HG03103 (cell line): ENCODE measurements around the gene WWP2.
"Not testable (repeated sequence)": the region's sequence is repeated elsewhere in the genome, so short reads cannot be mapped to it uniquely, and the experiment has no call there.

Experiments used
- ATAC-seq: cut with Tn5 transposase; IDR thresholded peaks from one replicate; pipeline ENCODE4 v1.9.1; 2021; ENCODE audit warnings: low read depth; ENCODE audit not compliant: unreplicated experiment

WWP2 gene

DNA sequence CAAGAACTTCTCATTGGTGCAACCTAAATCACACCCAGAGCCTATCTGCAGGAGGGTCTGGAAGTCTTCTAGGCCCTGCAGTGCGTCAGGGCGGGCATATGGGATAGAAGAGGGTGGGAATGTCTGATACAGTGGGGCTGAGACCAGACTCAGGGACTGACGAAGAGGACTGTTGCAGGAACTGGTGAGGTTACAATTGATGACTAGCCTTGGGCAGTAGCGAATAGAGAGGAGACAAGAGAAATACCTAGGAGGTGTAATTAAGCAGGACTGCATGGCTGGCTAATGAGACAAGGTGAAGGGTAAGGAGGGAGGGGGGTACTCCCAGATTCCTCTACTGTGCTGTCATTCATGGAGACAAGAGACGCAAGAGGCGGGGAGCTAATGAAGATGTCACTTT is 91.3 kb downstream of the WWP2 start:
- ATAC-seq: no peak

DNA sequence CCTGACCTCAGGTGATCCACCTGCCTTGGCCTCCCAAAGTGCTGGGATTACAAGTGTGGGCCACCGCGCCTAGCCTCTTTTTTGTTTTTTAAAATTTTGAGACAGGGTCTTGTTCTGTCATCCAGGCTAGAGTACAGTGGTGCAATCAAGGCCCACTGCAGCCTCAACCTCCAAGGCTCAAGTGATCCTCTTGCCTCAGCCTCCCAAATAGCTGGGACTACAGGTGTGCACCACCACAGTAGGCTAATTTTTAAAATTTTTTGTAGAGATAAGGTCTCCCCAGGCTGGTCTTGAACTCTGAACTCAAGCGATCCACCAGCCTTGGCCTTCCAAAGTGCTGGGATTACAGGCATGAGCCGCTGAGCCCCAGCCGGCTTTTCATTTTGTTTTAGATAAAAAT is 92.6 kb downstream of the WWP2 start:
- ATAC-seq: not testable (repeated sequence)

DNA sequence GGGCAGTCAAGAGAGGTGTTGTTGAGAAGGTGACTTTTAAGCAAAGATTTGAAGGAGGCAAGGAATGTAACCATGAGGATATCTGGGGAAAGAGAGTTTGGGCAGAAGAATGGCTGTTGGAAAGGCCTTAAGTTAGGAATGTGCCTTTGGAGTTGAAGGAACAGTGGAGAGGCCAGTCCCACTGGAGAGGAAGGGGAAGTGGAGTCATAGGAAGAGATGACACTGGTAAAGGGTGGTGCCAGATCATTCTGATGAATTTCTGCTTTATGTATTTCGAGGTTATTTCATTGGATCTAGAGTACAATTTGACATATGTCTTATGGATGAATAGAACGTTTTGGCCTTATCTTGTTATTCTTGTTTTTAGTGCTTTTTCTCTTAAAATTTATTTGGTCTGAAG is 93.5 kb downstream of the WWP2 start:
- ATAC-seq: no peak

DNA sequence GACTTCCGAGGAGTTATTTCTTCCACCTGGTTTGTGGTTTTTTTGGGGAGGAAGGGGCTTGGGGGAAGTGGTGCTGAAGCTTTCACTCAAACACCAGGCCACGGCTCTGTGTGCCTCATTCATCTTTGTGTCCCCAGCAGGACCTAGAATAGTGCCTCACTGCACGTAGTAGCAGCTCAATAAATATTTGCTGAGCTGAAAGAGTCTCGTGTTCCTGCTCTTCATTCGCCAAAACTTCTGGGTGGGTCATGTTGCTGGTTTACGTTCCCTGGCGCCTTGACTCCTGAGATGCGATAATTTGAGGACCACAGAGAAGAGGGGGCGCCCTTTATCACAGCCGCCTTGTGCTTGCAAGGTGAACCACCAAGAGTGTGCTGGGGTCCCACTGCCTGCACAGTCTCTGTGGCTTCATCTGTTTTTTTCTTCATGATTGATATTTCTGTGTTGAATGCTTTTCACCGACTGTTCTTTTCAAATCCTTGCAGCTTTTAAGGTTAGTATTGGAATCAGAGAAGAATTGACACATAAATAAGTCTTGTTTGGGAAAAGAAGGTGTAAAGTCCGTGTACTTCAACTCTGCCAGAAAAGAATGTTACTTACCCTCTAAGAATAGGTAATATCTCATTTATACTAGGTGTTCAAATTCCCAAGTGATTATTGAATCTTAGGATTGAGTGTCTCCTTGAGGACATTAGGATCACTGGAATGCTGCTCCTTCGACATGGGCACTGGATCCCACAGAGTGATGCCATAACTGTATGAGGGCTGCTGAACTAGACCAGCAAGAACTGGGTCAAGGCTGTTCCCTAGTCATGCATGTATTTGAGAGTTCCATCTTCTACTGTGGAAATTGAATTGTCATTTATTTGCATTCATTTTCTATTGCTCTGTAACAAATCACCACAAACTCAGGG is 96.3 kb downstream of the WWP2 start:
- no peak for ATAC-seq

DNA sequence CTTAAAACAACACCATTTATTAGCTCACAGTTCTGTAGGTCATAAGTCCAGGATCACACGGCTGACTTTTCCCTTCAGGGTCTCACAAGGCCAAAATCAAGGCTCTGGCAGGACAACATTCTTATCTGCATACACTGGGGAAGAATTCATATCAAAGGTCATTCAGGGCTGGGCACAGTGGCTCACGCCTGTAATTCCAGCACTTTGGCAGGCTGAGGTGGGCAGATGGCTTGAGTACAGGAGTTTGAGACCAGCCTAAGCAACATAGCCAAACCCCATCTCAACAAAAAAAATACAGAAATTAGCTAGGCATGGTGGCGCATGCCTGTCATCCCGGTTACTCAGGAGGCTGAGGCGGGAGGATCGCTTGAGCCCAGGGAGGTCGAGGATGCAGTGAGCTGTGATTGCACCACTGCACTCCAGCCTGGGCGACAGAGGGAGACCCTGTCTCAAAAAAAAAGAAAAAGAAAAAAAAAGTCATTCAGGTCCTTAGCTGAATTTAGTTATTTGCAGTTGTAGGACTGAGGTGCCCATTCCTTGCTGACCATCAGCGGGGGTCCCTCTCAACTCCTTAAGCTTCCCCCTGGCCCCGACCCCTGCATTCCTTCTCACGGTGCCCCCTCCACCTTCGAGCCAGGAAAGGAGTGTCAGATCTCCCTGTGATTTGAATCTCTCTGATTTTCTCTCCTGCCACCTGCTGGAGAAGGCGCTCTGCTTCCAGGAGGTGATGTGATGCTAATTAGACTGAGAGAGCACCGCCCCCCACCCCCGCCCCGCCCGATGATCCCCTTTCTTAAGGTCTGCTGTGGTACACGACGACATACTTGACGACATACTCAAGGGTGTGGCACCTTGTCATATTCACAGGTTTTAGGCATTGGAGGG is 97.2 kb downstream of the WWP2 start:
- no peak for ATAC-seq

DNA sequence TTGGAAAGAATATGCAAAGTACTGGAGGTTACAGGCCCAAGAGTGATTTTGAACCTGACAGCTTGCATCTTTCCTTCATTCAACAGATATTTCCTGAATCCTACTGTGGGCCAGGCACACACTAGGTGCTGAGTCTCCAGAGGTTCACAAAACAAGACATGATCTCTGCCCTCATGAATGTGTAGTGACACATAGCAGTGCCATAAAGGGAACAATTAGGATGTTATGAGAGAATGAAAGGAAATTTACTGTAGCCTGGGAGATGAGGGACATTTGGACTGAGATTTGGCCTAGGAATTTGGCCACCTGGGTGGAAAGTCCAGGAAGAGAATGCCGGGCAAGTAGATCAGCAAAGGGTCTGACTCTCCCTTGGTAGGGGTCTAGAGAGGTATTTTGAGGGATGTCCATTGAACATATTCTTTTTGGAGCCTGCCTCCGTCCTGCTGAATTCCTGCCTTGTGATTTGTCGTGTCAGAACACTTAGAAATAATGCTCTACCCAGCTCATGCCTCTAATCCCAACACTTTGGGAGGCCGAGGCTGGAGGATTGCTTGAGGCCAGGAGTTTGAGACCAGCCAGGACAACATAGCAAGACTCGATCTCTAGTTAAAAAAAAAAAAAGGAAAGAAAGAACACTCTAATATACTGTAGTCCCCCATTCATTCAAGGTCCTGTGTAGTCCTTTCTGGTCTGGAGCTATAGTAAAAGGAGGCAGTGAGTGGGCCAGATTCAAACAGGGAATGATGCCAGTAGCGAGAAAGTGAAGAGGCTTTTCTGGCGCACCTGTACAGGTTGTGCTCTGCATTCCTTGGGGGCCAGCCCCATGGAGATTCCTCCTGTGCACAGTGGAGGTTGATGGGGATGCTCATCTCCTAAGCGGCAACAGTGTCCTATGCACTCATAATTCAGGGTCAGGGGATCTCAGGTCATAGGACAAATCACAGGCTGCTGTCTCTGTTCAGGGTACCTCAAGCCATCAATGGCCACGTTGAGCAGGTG is 98.4 kb downstream of the WWP2 start:
- no peak for ATAC-seq

DNA sequence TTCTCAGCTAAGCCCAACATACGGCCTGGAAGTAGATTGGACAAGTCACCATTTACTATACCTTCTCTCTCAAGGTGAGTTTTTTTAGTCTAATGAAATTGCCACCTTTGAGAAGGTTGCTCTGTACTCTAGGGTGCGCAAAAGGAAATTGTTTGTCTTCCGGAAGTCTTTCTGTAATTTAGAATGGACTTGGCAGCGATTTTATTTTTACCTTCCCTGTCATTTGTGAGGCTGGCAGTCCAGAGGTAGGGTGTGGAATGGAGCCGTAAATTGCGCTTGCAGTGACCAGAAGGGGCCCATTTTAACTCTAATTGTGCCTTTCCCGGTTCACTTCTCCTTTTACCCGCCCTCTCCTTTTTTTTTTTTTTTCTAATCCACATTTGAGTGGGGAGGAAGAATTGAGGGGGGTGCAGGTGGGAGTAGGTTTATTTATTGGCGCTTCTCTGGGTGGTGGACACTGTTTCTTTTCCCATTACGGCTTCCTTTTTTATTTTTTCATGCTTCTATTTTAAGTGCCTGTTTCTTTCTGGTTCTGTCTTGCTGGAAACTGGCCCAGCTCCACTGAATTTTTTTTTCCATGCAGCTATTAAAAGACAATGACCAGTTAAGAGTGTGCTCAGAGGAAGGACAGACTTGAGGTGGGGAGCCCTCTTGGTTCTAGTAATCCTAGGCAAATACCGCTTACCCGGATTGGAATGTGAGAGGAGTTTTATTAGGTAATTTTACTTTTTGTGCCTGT is 99.3 kb downstream of the WWP2 start:
- ATAC-seq: no peak

DNA sequence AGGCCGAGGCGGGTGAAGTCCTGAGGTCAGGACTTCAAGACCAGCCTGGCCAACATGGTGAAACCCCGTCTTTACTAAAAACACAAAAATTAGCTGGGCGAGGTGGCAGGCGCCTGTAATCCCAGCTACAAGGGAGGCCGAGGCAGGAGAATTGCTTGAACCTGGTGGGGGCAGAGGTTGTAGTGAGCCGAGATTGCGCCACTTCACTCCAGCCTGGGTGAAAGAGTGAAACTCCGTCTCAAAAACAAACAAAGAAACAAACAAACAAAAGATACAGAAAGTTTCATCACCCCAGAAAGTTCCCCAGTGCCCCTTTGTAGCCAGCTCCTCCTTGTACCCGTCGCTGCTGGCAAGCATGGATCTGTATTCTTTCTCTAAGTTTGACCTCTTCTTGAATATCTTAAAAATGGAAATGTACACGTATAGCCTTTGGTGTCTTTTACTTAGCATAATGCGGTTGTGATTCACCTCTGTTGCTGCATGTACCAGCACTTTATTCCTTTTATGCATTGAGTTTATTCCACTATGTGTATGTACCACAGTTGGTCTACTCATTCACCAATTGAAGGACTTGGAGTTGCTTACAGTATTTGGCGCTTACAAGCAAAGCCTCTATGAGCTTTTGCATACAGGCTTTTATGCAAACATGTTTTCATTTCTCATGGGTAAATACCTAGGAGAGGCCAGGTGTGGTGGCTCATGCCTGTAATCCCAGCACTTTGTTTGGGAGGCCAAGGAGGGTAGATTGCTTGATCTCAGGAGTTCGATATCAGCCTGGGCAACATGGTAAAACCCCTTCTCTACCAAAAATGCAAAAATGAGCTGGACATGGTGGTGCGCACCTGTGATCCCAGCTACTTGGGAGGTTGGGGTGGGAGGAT is 101.5 kb downstream of the WWP2 start:
- ATAC-seq: no peak

DNA sequence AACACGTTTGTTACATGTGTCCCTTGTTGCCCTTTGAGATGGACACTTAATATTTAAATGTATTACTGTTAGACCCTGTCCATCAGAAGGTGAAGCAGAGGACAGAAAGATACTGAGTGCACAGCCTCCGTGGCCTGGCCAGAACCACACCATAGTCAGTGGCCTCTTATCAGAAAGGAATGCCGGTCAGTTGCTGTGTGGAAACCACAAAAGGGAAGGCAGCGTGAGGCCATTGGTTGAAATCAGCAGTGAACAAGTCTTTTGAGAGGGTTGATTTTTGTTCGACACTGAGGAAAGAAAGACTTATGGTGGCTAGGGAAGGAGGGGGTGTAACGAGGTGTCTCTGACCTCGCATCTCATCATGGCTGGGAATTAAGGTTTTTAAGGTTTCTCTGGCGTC is 103.6 kb downstream of the WWP2 start:
- no peak for ATAC-seq

DNA sequence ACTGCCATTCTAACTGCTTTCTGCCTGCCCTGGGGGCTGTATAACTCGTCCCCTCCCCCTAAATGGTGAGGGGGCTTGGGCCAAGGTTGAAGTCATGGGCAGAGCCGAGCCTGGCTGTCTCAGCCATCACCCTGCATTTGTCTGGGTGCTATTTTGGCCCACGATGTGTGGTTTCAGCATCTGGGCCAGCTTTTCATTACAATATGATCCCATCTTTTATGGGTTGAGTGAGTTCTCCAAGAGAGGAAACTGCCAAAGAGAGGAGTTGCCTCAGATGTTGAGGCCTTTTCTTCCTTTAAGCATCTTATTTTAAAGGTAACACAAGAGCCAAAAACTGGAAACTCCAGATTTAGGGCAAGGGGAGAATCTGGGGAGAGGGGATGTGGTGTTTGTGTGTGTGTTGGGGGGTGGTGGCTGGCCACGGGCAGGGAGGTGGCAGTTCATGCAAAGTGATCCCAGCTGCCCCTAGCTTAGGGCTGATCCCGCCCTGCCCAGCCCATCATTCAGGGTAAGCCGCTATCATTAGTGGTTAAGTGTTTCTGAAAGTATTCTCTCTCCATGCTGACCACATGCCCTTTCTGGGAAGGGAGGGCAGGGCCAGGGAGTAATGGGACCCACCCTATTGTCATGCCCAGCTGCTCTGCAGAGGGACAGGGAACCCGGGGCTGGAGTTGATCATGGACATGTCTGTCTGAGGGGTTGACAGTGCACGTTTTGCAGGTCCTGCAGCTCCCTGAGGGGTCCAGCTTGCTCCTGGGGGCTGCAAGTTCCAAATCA is 105.8 kb downstream of the WWP2 start:
- ATAC-seq: no peak

DNA sequence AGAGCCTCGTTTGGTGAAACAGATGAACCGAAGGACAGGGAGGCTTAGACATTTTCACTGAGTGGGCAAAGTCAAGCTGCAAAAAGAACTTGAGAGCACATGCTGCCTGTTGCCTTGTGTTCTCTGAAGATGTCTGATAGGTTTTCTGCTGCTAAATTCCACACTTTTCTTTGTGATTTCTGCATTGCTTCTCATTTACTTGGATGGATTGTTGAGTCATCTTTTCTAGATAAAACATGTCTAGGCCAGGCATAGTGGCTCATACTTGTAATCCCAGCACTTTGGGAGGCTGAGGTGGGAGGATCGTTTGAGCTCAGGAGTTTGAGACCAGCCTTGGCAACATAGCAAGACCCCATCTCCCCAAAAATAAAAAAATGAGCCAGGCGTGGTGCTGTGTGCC is 108.6 kb downstream of the WWP2 start:
- ATAC-seq: no peak

DNA sequence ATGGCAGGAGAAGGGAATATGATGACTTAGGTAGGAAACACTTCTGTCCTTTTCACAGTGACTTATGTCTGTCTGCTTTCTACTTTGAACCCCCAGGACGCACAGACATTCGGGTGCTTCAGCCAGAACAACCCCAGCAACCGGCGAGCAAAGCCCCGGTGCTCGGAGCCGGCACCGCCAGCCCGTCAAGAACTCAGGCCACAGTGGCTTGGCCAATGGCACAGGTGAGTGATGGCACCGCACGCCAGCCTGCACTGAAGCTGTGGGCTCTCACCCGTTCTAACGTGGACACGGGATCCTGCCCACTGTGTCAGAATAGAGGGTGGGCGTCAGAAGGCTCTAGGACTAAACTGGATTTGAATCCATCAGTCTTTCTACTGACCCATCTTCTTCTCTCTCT is 109.6 kb downstream of the WWP2 start:
- ATAC-seq: no peak

DNA sequence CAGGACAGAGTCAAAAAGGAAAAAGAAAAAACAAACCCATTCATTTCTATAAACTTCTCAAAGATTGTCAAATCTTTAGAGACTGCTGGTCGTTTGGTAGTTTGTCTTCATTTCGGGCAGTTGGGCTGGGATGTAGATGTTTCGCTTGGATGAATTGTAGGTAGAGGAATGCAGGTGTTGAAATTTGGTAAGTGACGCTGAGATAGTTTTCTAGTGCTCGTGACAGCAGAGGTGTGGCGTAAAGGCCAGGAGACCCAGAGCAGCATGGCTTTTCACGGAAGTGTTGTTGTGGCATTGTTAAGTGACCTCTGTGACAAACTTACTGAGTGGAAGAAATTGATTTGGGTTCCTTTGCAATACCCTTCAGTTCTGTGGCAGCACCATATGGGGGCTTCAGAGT is 110.8 kb downstream of the WWP2 start:
- ATAC-seq: no peak

DNA sequence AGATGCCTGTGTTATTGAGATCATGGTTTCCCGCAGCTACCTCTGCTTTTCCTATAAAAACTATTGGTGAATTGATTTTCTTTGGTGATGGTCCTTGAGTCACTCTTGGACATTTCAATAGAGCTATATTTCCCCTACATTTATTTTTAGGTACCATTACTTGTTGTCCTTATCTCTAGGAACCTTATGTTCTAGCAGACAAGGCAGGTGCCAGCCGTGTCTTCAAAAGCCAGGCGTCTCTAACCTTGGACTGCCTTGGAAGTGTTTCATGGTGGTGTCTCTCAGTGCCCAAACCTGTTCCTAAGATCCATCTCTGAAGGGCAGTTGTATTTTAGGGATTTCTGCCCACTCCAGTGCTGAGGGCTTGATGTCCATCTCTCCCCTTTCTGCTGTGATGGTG is 111.7 kb downstream of the WWP2 start:
- ATAC-seq: no peak

DNA sequence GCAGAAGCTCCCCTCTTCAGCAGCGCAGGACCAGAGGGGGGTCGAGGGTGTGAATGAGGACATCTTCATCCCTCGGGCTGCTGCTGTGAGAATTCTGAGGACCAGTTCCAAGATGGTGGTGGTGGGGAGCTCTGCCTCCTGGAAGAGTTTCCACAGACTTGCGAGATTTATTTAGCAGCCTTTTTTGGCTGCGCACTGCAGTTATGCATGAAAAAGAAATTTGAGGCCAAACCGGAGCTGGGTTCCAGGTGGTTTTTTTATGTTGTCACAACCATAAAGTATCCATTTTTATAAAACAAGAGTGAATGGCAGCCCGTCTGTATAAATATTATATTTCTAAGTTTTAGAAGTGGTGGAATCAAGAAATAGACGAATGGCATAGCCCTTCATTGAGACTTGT is 112.1 kb downstream of the WWP2 start:
- ATAC-seq: no peak

DNA sequence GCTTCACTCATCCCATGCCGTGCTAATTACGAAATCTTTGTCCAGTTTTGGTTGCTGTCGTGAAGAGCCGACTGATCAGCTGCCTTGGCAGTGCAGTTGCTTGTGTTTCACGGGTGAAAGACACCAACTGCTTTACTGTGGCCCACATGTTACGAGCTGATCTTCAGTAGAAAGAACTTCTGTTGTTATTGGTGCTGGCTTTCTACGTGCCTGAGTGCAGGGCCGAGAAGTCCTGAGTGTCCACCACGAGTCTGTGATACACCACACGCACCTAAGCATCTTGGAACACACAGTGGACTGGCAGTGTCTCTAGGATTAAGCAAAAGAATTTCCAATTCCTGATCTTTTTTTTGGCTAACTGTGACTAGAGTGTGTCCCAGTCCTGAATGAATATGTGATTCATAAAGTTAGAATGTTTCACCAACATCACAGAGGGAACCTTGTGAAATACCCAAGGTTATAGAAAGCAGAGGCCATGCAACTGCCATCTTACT is 118.6 kb downstream of the WWP2 start:
- no peak for ATAC-seq

DNA sequence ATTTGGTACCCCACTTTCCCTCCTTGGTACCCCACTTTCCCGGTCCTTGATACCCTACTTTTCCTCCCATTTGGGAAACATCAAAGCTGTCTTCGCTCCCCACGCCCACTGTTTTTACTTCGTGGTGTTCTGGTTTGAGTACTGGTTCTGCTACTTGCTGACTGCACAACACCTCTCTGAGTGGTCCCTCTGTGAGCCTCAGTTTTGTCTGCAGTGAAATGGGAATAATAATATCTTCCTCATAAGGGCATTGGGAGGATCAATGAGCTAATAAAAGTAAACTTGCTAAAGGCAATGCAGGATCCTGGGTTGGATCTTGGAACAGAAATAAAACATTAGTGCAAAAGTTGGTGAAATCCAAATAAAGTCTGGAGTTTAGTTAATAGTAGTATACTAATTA is 119.0 kb downstream of the WWP2 start:
- ATAC-seq: no peak

DNA sequence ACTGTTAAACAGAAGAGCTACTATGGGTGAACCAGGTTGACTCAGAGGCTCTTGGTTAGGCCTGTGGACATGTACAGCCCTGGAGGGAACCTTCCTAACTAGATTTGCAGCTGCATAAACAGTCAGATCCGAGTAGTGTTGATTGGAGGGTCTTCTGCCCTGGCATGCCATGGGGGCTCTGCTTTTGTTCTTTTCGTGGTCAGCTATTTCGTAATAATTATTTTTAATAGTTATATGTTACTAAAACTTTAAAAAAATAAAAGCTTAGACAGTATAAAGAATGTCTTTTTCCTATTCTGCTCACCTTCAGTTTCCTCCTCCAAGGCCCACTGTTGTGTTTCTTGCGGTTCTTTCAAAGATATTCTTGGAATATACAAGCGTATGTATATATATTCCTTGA is 121.6 kb downstream of the WWP2 start:
- ATAC-seq: no peak
